NB4 (cell line): Measurements from ENCODE around the gene A1BG.
A peak's percentile ranks its signal among the peaks of the same experiment; 100 is the strongest.

ENCODE experiments used
- DNase-seq: peaks from one replicate; pipeline ENCODE4 v3.0.0; 2010; ENCODE audit warnings: low read depth
- H3K4me3 ChIP-seq: one replicate; pipeline ENCODE4 v1.5.1; 2011; ENCODE audit warnings: mild to moderate bottlenecking, low read depth, low read length, moderate library complexity
- CTCF ChIP-seq: IDR thresholded peaks from one replicate; pipeline ENCODE4 v1.5.1; 2012; ENCODE audit warnings: low read depth, low read length
- MAX ChIP-seq: IDR thresholded peaks from 2 replicates; pipeline ENCODE4 v1.6.1; 2011; ENCODE audit warnings: low read depth, low read length
- MYC ChIP-seq: IDR thresholded peaks from 2 replicates; pipeline ENCODE4 v1.6.1; 2011; ENCODE audit warnings: low read depth, low read length
- POLR2A ChIP-seq: IDR thresholded peaks from 2 replicates; pipeline ENCODE4 v1.6.1; 2011; ENCODE audit warnings: mild to moderate bottlenecking; ENCODE audit not compliant: insufficient read length; ENCODE audit errors: extremely low read depth

A1BG gene

GRCh38 chr19:58395220-58395978, 42.1 kb upstream of the A1BG start, which contains the start of gene RNF225:
Gene RNF225 (plus strand): TSS chr19:58395656. CDS start chr19:58396090, 434 bp downstream.
- peak; percentile 47 for DNase-seq
- TF ChIP-seq MAX (no peak), POLR2A (peak; percentile 15), MYC (no peak)
- no peak within 1 kb of the TSS for H3K4me3 ChIP-seq

GRCh38 chr19:58394821-58395219, 41.5 kb upstream of the A1BG start:
- H3K4me3 ChIP-seq, result no peak overlapping the region
- TF ChIP-seq CTCF, result no peak
- no peak for TF ChIP-seq MYC
- no peak for TF ChIP-seq MAX
- TF ChIP-seq POLR2A, result no peak
- DNase-seq, result no peak

GRCh38 chr19:58393725-58394033, 40.4 kb upstream of the A1BG start:
- no peak for DNase-seq
- no peak for TF ChIP-seq CTCF
- no peak for TF ChIP-seq POLR2A
- no peak for TF ChIP-seq MAX
- TF ChIP-seq MYC, result no peak
- H3K4me3 ChIP-seq, result no peak overlapping the region

GRCh38 chr19:58392945-58393724, 39.8 kb upstream of the A1BG start:
- no peak for TF ChIP-seq MAX
- no peak for TF ChIP-seq CTCF
- no peak for TF ChIP-seq MYC
- TF ChIP-seq POLR2A, result no peak
- DNase-seq, result no peak
- H3K4me3 ChIP-seq, result no peak overlapping the region

- peak overlapping the region; percentile 99 for H3K4me3 ChIP-seq
- TF ChIP-seq POLR2A, result no peak
- no peak for TF ChIP-seq CTCF
- no peak for TF ChIP-seq MYC
- TF ChIP-seq MAX, result no peak
- no peak for DNase-seq
Observed at GRCh38 chr19:58388175-58388526, 34.9 kb upstream of the A1BG start.
